Measurements from ENCODE around the gene CDH4.

- no peak for TF ChIP-seq CTCF (IDR thresholded peaks at IDR 0.05; ENCODE audit: borderline replicate concordance, extremely low read depth, low read length, poor library complexity, severe bottlenecking)
- TF ChIP-seq EZH2 (IDR thresholded peaks at IDR 0.05; ENCODE audit: borderline replicate concordance, low read depth, low read length, severe bottlenecking) = no peak
Observed at GRCh38 chr20:61806995-61807394, 554.9 kb downstream of the CDH4 start.
